Midbrain (tissue), 1 donor: ENCODE measurements around the gene TBX19.
"Not testable (repeated sequence)": the region's sequence is repeated elsewhere in the genome, so short reads cannot be mapped to it uniquely, and the experiment has no call there.

Experiments used
- DNase-seq: peaks from one replicate; lab custom pipeline; 2025; lab: John Stamatoyannopoulos, UW

TBX19 gene

GRCh38 chr1:168320800-168321450 lies 40.2 kb downstream of the TBX19 start:
- no peak for DNase-seq

- DNase-seq: peak; percentile 7
Measured at GRCh38 chr1:168321945-168322344, 41.3 kb downstream of the TBX19 start.

- DNase-seq: no peak
Measured at GRCh38 chr1:168324745-168325425, 44.2 kb downstream of the TBX19 start.

DNA sequence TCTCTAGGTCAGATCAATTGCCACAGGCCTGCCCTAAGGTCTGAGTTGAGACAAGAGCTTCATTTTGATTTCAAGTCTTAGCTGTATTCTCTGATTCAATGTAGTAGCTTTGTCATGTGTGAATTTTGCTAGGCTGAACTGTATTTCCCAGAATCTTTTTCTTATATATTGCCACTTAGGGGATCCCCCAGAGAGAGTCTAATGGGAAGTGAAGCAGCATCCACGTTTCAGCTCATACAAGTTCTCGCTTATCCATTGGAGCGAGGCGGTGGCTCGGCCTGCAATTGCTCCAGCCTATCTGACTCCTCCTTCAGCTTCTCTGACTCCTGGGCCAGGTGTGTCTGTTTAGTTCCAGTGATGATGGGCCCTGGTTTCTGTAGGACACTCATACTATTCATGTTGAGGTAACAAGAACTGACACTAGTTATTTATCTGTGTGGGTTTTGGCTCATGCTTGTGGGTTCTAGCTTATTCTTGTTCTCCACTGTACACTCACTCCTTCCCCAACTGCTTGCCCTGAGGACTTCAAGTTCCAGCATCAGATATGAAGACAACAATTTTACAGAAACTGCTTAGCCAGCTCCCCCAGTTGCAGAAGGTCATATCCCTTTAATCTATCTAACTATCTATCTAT lies 48.2 kb downstream of the TBX19 start:
- no peak for DNase-seq

- no peak for DNase-seq
Measured at GRCh38 chr1:168330285-168330684, 49.6 kb downstream of the TBX19 start.

DNA sequence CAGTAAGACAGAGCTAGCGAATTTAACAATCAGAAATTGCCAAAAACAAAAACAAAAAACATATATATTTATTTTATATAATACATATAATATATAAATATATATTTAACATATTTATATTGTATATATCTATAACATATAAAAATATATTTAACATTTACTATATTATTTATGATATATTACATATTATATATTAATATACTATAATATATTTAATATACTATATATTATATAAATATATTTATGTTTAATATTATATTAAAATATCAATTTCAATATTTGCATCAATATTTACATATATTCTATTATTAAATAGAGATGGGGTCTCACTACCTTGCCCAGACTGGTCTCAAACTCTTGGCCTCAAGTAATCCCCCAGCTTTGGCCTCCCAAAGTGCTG lies 50.9 kb downstream of the TBX19 start:
- DNase-seq: no peak

DNA sequence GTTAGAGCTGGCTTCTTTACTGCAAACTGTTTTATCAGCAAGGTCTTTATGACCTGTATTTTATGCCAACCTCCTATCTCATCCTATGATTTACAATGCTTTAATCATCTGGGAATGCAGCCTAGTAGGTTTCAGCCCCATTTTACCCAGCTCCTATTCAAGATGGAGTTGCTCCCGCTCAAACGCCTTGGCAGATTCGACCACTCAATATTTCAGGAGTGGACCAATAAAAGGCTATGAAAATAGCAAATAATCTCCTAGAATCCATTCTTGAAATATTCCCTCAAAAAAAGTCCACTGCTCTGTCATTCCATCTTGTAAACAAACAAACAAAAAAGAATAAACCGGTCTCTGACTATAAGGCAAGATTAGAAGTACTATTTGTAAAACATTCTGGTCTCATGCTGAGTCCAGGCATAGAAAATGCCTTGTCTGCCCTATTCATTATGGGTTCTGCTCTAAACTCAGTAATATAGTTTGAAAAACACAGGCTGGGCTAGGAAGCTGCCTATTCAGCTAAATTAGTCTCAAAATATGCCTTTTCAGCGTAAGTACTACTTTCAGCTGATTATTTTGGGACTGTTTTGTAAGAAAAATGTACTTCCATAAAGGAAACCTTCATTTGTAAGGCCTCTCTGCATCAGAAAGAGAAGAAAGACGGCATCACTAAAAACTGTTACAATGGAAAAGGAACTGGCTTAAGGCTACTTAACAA lies 53.0 kb downstream of the TBX19 start:
- no peak for DNase-seq

GRCh38 chr1:168335500-168335899 lies 54.8 kb downstream of the TBX19 start:
- no peak for DNase-seq

GRCh38 chr1:168338589-168339503 lies 58.2 kb downstream of the TBX19 start:
- DNase-seq: no peak

GRCh38 chr1:168340781-168341482 lies 60.3 kb downstream of the TBX19 start:
- no peak for DNase-seq

- no peak for DNase-seq
Measured at GRCh38 chr1:168341483-168341975, 60.9 kb downstream of the TBX19 start.

GRCh38 chr1:168342572-168343280 lies 62.0 kb downstream of the TBX19 start:
- DNase-seq: peak; percentile 86

DNA sequence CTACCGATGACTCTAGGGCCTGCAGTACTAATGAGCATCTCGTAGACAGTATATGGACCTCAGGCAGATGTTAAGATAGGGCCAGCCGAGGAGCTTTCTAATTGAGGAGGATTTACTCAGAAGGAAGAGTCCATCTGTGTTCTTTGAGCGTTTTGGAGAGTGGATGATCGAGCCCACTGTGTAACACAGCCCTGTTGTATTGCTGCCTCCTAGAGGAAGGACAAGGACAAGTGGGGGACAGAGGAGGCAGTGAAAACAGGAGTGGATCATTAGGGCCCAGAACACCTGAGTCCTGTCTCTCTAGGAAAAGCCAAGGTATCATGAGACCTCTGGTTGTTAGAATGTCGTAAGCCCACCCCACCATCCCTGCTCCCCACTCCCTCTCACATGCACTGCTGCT lies 62.9 kb downstream of the TBX19 start:
- DNase-seq: peak; percentile 22

GRCh38 chr1:168344517-168344916 lies 63.8 kb downstream of the TBX19 start:
- DNase-seq: peak; percentile 19

DNA sequence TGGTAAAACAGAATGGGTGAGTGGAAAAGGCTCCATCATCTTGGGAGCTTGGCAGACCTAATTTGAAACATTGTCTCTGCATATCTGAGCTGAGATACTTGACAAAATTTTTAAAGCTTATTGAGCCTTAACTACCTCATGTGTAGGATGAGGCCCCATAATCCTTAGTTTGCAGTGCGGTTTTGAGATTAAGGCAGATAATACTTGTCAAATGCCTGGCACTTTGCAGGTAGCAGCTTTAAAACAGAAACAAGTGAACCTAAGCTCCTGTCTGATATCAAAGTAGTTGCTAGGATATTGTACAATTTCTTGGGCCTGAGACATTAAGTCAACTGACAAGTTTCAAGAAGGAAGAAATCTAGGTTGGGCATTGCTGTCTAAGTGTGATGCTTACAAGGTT lies 65.3 kb downstream of the TBX19 start:
- DNase-seq: no peak

GRCh38 chr1:168347630-168348029 lies 67.0 kb downstream of the TBX19 start:
- no peak for DNase-seq

DNA sequence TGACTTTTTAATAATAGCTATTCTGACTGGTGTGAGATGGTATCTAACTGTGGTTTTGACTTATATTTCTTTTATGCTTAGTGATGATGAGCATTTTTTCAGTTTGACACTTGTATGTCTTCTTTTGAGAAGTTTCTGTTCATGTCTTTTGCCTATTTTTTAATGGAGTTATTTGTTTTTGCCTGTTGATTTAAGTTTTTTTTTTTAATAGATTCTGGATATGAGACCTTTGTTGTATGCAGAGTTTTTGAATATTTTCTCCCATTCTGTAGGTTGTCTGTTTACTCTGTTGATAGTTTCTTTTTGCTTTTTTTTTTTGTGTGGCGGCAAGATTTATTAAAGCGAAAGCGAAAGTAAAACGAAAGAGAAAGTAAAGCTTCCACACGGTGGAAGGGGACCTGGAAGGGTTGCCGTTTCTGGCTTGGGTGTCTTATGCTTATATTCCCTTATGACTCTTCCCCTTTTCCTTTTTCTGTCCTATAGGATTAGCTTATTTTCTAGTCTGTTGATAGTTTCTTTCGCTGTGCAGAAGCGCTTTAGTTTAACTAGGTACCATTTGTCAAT lies 67.6 kb downstream of the TBX19 start:
- DNase-seq: no peak

DNA sequence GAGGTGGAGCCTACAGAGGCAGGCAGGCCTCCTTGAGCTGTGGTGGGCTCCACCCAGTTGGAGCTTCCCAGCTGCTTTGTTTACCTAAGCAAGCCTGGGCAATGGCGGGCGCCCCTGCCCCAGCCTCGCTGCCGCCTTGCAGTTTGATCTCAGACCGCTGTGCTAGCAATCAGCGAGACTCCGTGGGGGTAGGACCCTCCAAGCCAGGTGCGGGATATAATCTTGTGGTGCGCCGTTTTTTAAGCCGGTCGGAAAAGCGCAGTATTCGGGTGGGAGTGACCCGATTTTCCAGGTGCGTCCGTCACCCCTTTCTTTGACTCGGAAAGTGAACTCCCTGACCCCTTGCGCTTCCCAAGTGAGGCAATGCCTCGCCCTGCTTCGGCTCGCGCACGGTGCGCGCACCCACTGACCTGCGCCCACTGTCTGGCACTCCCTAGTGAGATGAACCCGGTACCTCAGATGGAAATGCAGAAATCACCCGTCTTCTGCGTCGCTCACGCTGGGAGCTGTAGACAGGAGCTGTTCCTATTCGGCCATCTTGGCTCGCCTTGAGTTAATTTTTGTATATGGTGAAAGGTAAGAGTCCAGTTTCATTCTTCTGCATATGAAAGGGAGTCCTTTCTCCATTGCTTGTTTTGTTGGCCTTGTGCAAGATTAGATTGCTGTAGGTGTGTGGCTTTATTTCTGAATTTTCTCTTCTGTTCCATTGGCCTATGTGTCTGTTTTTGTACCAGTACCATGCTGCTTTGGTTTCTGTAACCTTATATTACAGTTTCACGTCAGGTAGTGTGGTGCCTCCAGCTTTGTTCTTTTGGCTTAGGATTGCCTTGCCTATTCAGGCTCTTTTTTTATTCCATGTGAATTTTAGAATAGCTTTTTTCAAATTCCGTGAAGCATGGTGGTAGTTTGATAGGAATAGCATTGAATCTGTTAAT lies 73.9 kb downstream of the TBX19 start:
- not testable (repeated sequence) for DNase-seq
